ENCODE measurements around the gene GAGE12E.
"Not testable (repeated sequence)": the region's sequence is repeated elsewhere in the genome, so short reads cannot be mapped to it uniquely, and the experiment has no call there.

Gene GAGE12E

DNA sequence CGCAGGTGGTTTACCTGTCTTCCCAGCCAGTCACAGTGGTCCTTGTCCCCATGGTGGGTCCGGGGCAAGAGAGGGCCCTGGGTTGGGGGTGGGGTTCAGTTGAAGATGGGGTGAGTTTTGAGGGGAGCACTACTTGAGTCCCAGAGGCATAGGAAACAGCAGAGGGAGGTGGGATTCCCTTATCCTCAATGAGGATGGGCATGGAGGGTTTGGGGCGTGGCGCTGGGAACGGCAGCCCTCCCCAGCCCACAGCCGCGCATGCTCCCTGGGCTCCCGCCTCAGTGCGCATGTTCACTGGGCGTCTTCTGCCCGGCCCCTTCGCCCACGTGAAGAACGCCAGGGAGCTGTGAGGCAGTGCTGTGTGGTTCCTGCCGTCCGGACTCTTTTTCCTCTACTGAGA, at the start of gene GAGE12E:
Gene GAGE12E (plus strand): TSS at position 301 of the 400 bp plus-strand sequence. CDS start 1,155 bp downstream, outside the sequence.
- not testable (repeated sequence) for H3K27me3 ChIP-seq (ENCODE audit: control insufficient read depth, insufficient read depth, low read length); H3K4me1 ChIP-seq (ENCODE audit: control insufficient read depth, low read depth, low read length); H3K27ac ChIP-seq (ENCODE audit: low read length); H3K9me3 ChIP-seq (ENCODE audit: control insufficient read depth, low read depth, low read length); H3K4me3 ChIP-seq (ENCODE audit: low read length); H3K36me3 ChIP-seq (ENCODE audit: control insufficient read depth, low read depth, low read length); H3K9ac ChIP-seq (ENCODE audit: low read length)

DNA sequence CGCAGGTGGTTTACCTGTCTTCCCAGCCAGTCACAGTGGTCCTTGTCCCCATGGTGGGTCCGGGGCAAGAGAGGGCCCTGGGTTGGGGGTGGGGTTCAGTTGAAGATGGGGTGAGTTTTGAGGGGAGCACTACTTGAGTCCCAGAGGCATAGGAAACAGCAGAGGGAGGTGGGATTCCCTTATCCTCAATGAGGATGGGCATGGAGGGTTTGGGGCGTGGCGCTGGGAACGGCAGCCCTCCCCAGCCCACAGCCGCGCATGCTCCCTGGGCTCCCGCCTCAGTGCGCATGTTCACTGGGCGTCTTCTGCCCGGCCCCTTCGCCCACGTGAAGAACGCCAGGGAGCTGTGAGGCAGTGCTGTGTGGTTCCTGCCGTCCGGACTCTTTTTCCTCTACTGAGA, 19.2 kb upstream of the GAGE12E start, which contains the start of gene GAGE12C:
Gene GAGE12C (plus strand): TSS at position 301 of the 400 bp plus-strand sequence. CDS start 1,155 bp downstream, outside the sequence.
- not testable (repeated sequence) for H3K36me3 ChIP-seq (ENCODE audit: control insufficient read depth, low read depth, low read length); H3K9ac ChIP-seq (ENCODE audit: low read length); H3K9me3 ChIP-seq (ENCODE audit: control insufficient read depth, low read depth, low read length); H3K4me1 ChIP-seq (ENCODE audit: control insufficient read depth, low read depth, low read length); H3K4me3 ChIP-seq (ENCODE audit: low read length); H3K27me3 ChIP-seq (ENCODE audit: control insufficient read depth, insufficient read depth, low read length); H3K27ac ChIP-seq (ENCODE audit: low read length)

DNA sequence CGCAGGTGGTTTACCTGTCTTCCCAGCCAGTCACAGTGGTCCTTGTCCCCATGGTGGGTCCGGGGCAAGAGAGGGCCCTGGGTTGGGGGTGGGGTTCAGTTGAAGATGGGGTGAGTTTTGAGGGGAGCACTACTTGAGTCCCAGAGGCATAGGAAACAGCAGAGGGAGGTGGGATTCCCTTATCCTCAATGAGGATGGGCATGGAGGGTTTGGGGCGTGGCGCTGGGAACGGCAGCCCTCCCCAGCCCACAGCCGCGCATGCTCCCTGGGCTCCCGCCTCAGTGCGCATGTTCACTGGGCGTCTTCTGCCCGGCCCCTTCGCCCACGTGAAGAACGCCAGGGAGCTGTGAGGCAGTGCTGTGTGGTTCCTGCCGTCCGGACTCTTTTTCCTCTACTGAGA, 9.7 kb upstream of the GAGE12E start, which contains the start of gene GAGE12D:
Gene GAGE12D (plus strand): TSS at position 301 of the 400 bp plus-strand sequence. CDS start 1,155 bp downstream, outside the sequence.
- not testable (repeated sequence) for H3K9ac ChIP-seq (ENCODE audit: low read length); H3K4me3 ChIP-seq (ENCODE audit: low read length); H3K27me3 ChIP-seq (ENCODE audit: control insufficient read depth, insufficient read depth, low read length); H3K9me3 ChIP-seq (ENCODE audit: control insufficient read depth, low read depth, low read length); H3K4me1 ChIP-seq (ENCODE audit: control insufficient read depth, low read depth, low read length); H3K27ac ChIP-seq (ENCODE audit: low read length); H3K36me3 ChIP-seq (ENCODE audit: control insufficient read depth, low read depth, low read length)

DNA sequence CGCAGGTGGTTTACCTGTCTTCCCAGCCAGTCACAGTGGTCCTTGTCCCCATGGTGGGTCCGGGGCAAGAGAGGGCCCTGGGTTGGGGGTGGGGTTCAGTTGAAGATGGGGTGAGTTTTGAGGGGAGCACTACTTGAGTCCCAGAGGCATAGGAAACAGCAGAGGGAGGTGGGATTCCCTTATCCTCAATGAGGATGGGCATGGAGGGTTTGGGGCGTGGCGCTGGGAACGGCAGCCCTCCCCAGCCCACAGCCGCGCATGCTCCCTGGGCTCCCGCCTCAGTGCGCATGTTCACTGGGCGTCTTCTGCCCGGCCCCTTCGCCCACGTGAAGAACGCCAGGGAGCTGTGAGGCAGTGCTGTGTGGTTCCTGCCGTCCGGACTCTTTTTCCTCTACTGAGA, 9.5 kb downstream of the GAGE12E start, which contains the start of gene GAGE12F:
Gene GAGE12F (plus strand): TSS at position 301 of the 400 bp plus-strand sequence. CDS start 1,155 bp downstream, outside the sequence.
- H3K9me3 ChIP-seq (ENCODE audit: control insufficient read depth, low read depth, low read length); H3K9ac ChIP-seq (ENCODE audit: low read length); H3K4me3 ChIP-seq (ENCODE audit: low read length); H3K4me1 ChIP-seq (ENCODE audit: control insufficient read depth, low read depth, low read length); H3K36me3 ChIP-seq (ENCODE audit: control insufficient read depth, low read depth, low read length); H3K27me3 ChIP-seq (ENCODE audit: control insufficient read depth, insufficient read depth, low read length); H3K27ac ChIP-seq (ENCODE audit: low read length): not testable (repeated sequence)

GRCh38 chrX:49568728-49569127, 17.6 kb downstream of the GAGE12E start:
- not testable (repeated sequence) for H3K27ac ChIP-seq (ENCODE audit: low read length); H3K9ac ChIP-seq (ENCODE audit: low read length); H3K27me3 ChIP-seq (ENCODE audit: control insufficient read depth, insufficient read depth, low read length); H3K4me3 ChIP-seq (ENCODE audit: low read length); H3K4me1 ChIP-seq (ENCODE audit: control insufficient read depth, low read depth, low read length); H3K36me3 ChIP-seq (ENCODE audit: control insufficient read depth, low read depth, low read length); H3K9me3 ChIP-seq (ENCODE audit: control insufficient read depth, low read depth, low read length)

- not testable (repeated sequence) for H3K36me3 ChIP-seq (ENCODE audit: control insufficient read depth, low read depth, low read length); H3K27ac ChIP-seq (ENCODE audit: low read length); H3K27me3 ChIP-seq (ENCODE audit: control insufficient read depth, insufficient read depth, low read length); H3K9ac ChIP-seq (ENCODE audit: low read length); H3K4me1 ChIP-seq (ENCODE audit: control insufficient read depth, low read depth, low read length); H3K4me3 ChIP-seq (ENCODE audit: low read length); H3K9me3 ChIP-seq (ENCODE audit: control insufficient read depth, low read depth, low read length)
Measured at GRCh38 chrX:49569152-49569551, 18.1 kb downstream of the GAGE12E start.

DNA sequence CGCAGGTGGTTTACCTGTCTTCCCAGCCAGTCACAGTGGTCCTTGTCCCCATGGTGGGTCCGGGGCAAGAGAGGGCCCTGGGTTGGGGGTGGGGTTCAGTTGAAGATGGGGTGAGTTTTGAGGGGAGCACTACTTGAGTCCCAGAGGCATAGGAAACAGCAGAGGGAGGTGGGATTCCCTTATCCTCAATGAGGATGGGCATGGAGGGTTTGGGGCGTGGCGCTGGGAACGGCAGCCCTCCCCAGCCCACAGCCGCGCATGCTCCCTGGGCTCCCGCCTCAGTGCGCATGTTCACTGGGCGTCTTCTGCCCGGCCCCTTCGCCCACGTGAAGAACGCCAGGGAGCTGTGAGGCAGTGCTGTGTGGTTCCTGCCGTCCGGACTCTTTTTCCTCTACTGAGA, 19.0 kb downstream of the GAGE12E start, which contains the start of gene GAGE12G:
Gene GAGE12G (plus strand): TSS at position 301 of the 400 bp plus-strand sequence. CDS start 1,155 bp downstream, outside the sequence.
- H3K4me3 ChIP-seq (ENCODE audit: low read length); H3K36me3 ChIP-seq (ENCODE audit: control insufficient read depth, low read depth, low read length); H3K9ac ChIP-seq (ENCODE audit: low read length); H3K27me3 ChIP-seq (ENCODE audit: control insufficient read depth, insufficient read depth, low read length); H3K9me3 ChIP-seq (ENCODE audit: control insufficient read depth, low read depth, low read length); H3K27ac ChIP-seq (ENCODE audit: low read length); H3K4me1 ChIP-seq (ENCODE audit: control insufficient read depth, low read depth, low read length): not testable (repeated sequence)

DNA sequence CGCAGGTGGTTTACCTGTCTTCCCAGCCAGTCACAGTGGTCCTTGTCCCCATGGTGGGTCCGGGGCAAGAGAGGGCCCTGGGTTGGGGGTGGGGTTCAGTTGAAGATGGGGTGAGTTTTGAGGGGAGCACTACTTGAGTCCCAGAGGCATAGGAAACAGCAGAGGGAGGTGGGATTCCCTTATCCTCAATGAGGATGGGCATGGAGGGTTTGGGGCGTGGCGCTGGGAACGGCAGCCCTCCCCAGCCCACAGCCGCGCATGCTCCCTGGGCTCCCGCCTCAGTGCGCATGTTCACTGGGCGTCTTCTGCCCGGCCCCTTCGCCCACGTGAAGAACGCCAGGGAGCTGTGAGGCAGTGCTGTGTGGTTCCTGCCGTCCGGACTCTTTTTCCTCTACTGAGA, 28.6 kb downstream of the GAGE12E start, which contains the start of gene GAGE12H:
Gene GAGE12H (plus strand): TSS at position 301 of the 400 bp plus-strand sequence. CDS start 1,155 bp downstream, outside the sequence.
- H3K4me3 ChIP-seq (ENCODE audit: low read length); H3K36me3 ChIP-seq (ENCODE audit: control insufficient read depth, low read depth, low read length); H3K4me1 ChIP-seq (ENCODE audit: control insufficient read depth, low read depth, low read length); H3K9ac ChIP-seq (ENCODE audit: low read length); H3K27me3 ChIP-seq (ENCODE audit: control insufficient read depth, insufficient read depth, low read length); H3K9me3 ChIP-seq (ENCODE audit: control insufficient read depth, low read depth, low read length); H3K27ac ChIP-seq (ENCODE audit: low read length): not testable (repeated sequence)

DNA sequence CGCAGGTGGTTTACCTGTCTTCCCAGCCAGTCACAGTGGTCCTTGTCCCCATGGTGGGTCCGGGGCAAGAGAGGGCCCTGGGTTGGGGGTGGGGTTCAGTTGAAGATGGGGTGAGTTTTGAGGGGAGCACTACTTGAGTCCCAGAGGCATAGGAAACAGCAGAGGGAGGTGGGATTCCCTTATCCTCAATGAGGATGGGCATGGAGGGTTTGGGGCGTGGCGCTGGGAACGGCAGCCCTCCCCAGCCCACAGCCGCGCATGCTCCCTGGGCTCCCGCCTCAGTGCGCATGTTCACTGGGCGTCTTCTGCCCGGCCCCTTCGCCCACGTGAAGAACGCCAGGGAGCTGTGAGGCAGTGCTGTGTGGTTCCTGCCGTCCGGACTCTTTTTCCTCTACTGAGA, 38.1 kb downstream of the GAGE12E start, which contains the start of gene GAGE2A:
Gene GAGE2A (plus strand): TSS at position 301 of the 400 bp plus-strand sequence. CDS start 1,155 bp downstream, outside the sequence.
- not testable (repeated sequence) for H3K4me3 ChIP-seq (ENCODE audit: low read length); H3K27me3 ChIP-seq (ENCODE audit: control insufficient read depth, insufficient read depth, low read length); H3K9ac ChIP-seq (ENCODE audit: low read length); H3K9me3 ChIP-seq (ENCODE audit: control insufficient read depth, low read depth, low read length); H3K36me3 ChIP-seq (ENCODE audit: control insufficient read depth, low read depth, low read length); H3K27ac ChIP-seq (ENCODE audit: low read length); H3K4me1 ChIP-seq (ENCODE audit: control insufficient read depth, low read depth, low read length)

- not testable (repeated sequence) for H3K27me3 ChIP-seq (ENCODE audit: control insufficient read depth, insufficient read depth, low read length); H3K9ac ChIP-seq (ENCODE audit: low read length); H3K27ac ChIP-seq (ENCODE audit: low read length); H3K36me3 ChIP-seq (ENCODE audit: control insufficient read depth, low read depth, low read length); H3K4me3 ChIP-seq (ENCODE audit: low read length); H3K9me3 ChIP-seq (ENCODE audit: control insufficient read depth, low read depth, low read length); H3K4me1 ChIP-seq (ENCODE audit: control insufficient read depth, low read depth, low read length)
Measured at GRCh38 chrX:49589769-49590478, 38.8 kb downstream of the GAGE12E start.

GRCh38 chrX:49590488-49590887, 39.4 kb downstream of the GAGE12E start:
- H3K4me3 ChIP-seq (ENCODE audit: low read length); H3K9ac ChIP-seq (ENCODE audit: low read length); H3K4me1 ChIP-seq (ENCODE audit: control insufficient read depth, low read depth, low read length); H3K27ac ChIP-seq (ENCODE audit: low read length); H3K36me3 ChIP-seq (ENCODE audit: control insufficient read depth, low read depth, low read length); H3K27me3 ChIP-seq (ENCODE audit: control insufficient read depth, insufficient read depth, low read length); H3K9me3 ChIP-seq (ENCODE audit: control insufficient read depth, low read depth, low read length): not testable (repeated sequence)

- H3K9me3 ChIP-seq (ENCODE audit: control insufficient read depth, low read depth, low read length); H3K27ac ChIP-seq (ENCODE audit: low read length); H3K4me3 ChIP-seq (ENCODE audit: low read length); H3K27me3 ChIP-seq (ENCODE audit: control insufficient read depth, insufficient read depth, low read length); H3K4me1 ChIP-seq (ENCODE audit: control insufficient read depth, low read depth, low read length); H3K36me3 ChIP-seq (ENCODE audit: control insufficient read depth, low read depth, low read length); H3K9ac ChIP-seq (ENCODE audit: low read length): not testable (repeated sequence)
Measured at GRCh38 chrX:49598720-49599119, 47.6 kb downstream of the GAGE12E start, which contains the start of gene GAGE1. Gene GAGE1, plus strand, starts transcription at chrX:49599020. Its CDS starts 1,155 bp downstream, at chrX:49600175.

Data from iPS-18a (cell line).